Thymus (tissue), 11 donors: Measurements from ENCODE around the gene TAS1R1. TPM values are rescaled to one million over a fixed set of nuclear protein-coding genes. Genes with fewer than 3 reads are reported as not detected.

Source experiments
- DNase-seq, 9 donors: peaks; one replicate each; pipeline ENCODE4 v3.0.0-alpha.2; 2013; ENCODE audit warnings: low spot score in 9 of 9, low read depth in 6 of 9, missing footprints in 1 of 9
- H3K27ac ChIP-seq, 2 donors: one replicate each; pipeline ENCODE4 v1.5.1; 2013; ENCODE audit warnings: control low read depth in 1 of 2, low read depth in 1 of 2, low read length in 1 of 2, mild to moderate bottlenecking in 1 of 2, moderate library complexity in 1 of 2
- H3K27me3 ChIP-seq, 2 donors: one replicate each; pipeline ENCODE4 v1.5.1; 2013; ENCODE audit warnings: low read length in 1 of 2; ENCODE audit not compliant: control insufficient read depth in 2 of 2, insufficient read depth in 1 of 2
- H3K36me3 ChIP-seq, 2 donors: one replicate each; pipeline ENCODE4 v1.5.1; 2013; ENCODE audit warnings: low read length in 1 of 2, mild to moderate bottlenecking in 1 of 2, moderate library complexity in 1 of 2; ENCODE audit not compliant: control insufficient read depth in 2 of 2, insufficient read depth in 2 of 2
- H3K4me1 ChIP-seq, 2 donors: one replicate each; pipeline ENCODE4 v1.5.1; 2013; ENCODE audit warnings: low read length in 2 of 2; ENCODE audit not compliant: control insufficient read depth in 2 of 2, insufficient read depth in 2 of 2
- H3K4me3 ChIP-seq, 2 donors: one replicate each; pipeline ENCODE4 v1.5.1; 2013; ENCODE audit warnings: low read length in 2 of 2, control low read depth in 1 of 2, mild to moderate bottlenecking in 1 of 2
- H3K9me3 ChIP-seq, 2 donors: one replicate each; pipeline ENCODE4 v1.5.1; 2013; ENCODE audit warnings: low read length in 1 of 2, mild to moderate bottlenecking in 1 of 2; ENCODE audit not compliant: control insufficient read depth in 2 of 2, insufficient read depth in 1 of 2
- WGBS: extraction: QIAGEN DNeasy Blood & Tissue Kit; methylation state at CpG from one replicate; pipeline ENCODE4 v1.1.7; 2013; 5-methylcytosine and 5-hydroxymethylcytosine counted together
- polyA plus RNA-seq: library from polyadenylated mRNA; stranded (reverse); fragments of 200-250 nt; gene quantifications from one replicate; pipeline ENCODE4 v1.2.3, GENCODE V29; 2013
- total RNA-seq: library from RNA; stranded (reverse); fragments of 120-200 nt; gene quantifications from one replicate; pipeline ENCODE4 v1.2.4, GENCODE V29; 2013
- donor health status: healthy.

The TAS1R1 gene
- total and polyA plus RNA-seq, 2 donors = not detected

- Histone ChIP-seq H3K36me3 (peaks cover 57 to 72% of the 10 kb centered on the region in 2 donors), H3K4me1 (peaks cover 23 to 25% of the 10 kb centered on the region in 2 donors), H3K4me3 (no peak overlapping the region), H3K9me3 (peaks cover 0 to 1% of the 10 kb centered on the region in 2 donors), H3K27me3 (no peaks in the 10 kb centered on the region), H3K27ac (no peak overlapping the region)
- no peak for DNase-seq
- WGBS = 34% methylated on average over 13 of the region's 13 CpGs
These were observed 36.1 kb downstream of the TAS1R1 start for GRCh38 chr1:6591222-6591621.

DNA sequence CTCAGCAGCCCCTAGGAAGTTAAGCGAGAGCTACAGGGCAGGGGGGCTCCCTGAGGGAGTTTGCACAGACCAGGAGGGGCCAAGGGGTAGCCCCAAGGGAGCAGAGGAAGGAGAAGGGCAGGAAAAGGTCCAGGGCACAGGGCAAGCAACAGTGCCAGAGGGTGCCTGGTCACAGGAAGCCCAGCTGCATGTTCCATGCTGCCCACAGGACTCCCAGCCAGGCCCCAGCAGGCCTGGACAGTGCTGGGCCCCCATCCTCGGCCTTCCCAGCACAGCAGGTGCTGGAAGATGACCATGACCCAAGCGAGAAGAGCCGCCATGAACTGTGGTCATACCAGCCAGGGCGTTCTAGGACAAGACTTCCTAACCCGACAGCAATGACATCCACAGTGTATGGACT, 36.5 kb downstream of the TAS1R1 start:
- peaks cover 0 to 1% of the 10 kb centered on the region in 2 donors for H3K9me3 ChIP-seq
- no peak overlapping the region for H3K4me3 ChIP-seq
- peaks cover 23 to 25% of the 10 kb centered on the region in 2 donors for H3K4me1 ChIP-seq
- H3K27me3 ChIP-seq = no peaks in the 10 kb centered on the region
- no peak for DNase-seq
- 94% methylated on average over 6 of the region's 6 CpGs for WGBS
- no peak overlapping the region for H3K27ac ChIP-seq
- peaks cover 59 to 70% of the 10 kb centered on the region in 2 donors for H3K36me3 ChIP-seq

- DNase-seq = no peak
- Histone ChIP-seq H3K4me1 (peaks cover 18% of the 10 kb centered on the region in 2 donors), H3K9me3 (peaks cover 0 to 1% of the 10 kb centered on the region in 2 donors), H3K4me3 (no peak overlapping the region), H3K36me3 (peaks cover 67 to 76% of the 10 kb centered on the region in 2 donors), H3K27me3 (no peaks in the 10 kb centered on the region), H3K27ac (no peak overlapping the region)
- WGBS = 41% methylated on average over 5 of the region's 5 CpGs
These were observed 37.3 kb downstream of the TAS1R1 start for GRCh38 chr1:6592441-6592840.

DNA sequence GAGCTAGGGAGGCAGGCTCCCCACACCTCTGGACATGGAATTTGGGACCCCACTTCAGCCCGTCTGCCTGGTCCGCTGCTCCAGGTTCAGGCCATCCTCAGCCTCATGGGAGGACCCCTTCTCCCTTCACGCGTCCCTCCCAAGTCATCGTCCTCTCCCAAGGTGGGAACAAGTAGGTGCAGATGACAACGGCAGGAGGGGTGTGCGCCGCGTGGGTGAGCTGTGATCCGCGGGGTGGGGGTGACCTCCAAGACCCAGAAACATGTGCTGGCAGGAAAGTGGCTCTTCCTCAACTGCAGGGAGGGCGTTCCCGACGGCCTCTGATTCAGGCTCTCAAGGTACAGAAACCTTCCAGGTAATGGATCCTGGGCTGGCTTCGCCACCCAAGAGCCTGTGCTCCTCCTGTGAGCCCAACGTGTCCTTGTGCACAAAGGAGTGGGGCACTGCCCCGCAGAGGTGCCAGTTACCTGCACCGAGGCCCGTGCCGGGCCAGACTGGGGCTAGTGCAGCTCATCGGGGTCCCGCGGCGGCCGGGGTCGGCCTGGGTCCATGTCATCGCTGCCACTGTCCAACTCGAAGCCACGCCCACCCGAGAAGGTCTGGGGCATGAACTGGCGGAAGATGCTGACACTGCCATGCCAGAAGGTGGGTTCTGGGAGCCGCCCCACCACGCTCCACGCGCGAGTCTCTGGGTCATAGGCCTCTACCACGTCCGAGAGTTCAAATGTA, 37.9 kb downstream of the TAS1R1 start:
- WGBS = 97% methylated on average over 38 of the region's 38 CpGs
- no peaks in the 10 kb centered on the region for H3K27me3 ChIP-seq
- no peak for DNase-seq
- no peak overlapping the region for H3K4me3 ChIP-seq
- peaks cover 0 to 1% of the 10 kb centered on the region in 2 donors for H3K9me3 ChIP-seq
- peaks cover 69 to 80% of the 10 kb centered on the region in 2 donors for H3K36me3 ChIP-seq
- no peak overlapping the region for H3K27ac ChIP-seq
- H3K4me1 ChIP-seq = peaks cover 12% of the 10 kb centered on the region in 2 donors

- Histone ChIP-seq H3K27me3 (no peaks in the 10 kb centered on the region), H3K27ac (no peak overlapping the region), H3K4me3 (no peak overlapping the region), H3K9me3 (peaks cover 0 to 1% of the 10 kb centered on the region in 2 donors), H3K36me3 (peaks cover 66 to 77% of the 10 kb centered on the region in 2 donors), H3K4me1 (peaks cover 6% of the 10 kb centered on the region in 2 donors)
- DNase-seq = no peak
- 98% methylated on average over 15 of the region's 15 CpGs for WGBS
These were observed 38.7 kb downstream of the TAS1R1 start for GRCh38 chr1:6593810-6594209.

GRCh38 chr1:6594977-6595740, 40.1 kb downstream of the TAS1R1 start:
- Histone ChIP-seq H3K9me3 (peaks cover 0 to 1% of the 10 kb centered on the region in 2 donors), H3K4me1 (peaks cover 15 to 19% of the 10 kb centered on the region in 2 donors), H3K36me3 (peaks cover 56 to 68% of the 10 kb centered on the region in 2 donors), H3K4me3 (no peak overlapping the region), H3K27ac (no peak overlapping the region), H3K27me3 (no peaks in the 10 kb centered on the region)
- 94% methylated on average over 11 of the region's 11 CpGs for WGBS
- no peak for DNase-seq

DNA sequence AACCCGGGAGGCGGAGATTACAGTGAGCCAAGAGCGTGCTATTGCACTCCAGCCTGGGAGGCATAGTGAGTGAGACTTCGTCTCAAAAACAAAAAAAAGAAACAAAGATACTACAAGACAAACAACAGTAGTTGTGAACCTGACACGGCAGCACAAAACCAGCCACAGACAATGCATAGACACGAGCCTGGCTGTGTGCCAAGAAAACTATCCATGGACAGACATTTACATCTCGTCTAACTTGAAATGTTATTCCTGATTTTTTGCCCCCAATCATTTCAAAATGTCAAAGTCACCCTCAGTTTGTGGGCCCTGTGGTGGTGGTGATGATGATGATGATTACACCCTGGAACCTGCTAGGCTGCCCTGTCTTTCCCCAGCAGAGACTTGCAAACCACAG, 41.2 kb downstream of the TAS1R1 start:
- H3K27ac ChIP-seq = no peak overlapping the region
- peaks cover 15 to 26% of the 10 kb centered on the region in 2 donors for H3K4me1 ChIP-seq
- DNase-seq = no peak
- peaks cover 0 to under 1% of the 10 kb centered on the region in 2 donors for H3K27me3 ChIP-seq
- 95% methylated on average over 7 of the region's 7 CpGs for WGBS
- H3K36me3 ChIP-seq = peaks cover 51 to 62% of the 10 kb centered on the region in 2 donors
- peaks cover 0 to 1% of the 10 kb centered on the region in 2 donors for H3K9me3 ChIP-seq
- H3K4me3 ChIP-seq = no peak overlapping the region

DNA sequence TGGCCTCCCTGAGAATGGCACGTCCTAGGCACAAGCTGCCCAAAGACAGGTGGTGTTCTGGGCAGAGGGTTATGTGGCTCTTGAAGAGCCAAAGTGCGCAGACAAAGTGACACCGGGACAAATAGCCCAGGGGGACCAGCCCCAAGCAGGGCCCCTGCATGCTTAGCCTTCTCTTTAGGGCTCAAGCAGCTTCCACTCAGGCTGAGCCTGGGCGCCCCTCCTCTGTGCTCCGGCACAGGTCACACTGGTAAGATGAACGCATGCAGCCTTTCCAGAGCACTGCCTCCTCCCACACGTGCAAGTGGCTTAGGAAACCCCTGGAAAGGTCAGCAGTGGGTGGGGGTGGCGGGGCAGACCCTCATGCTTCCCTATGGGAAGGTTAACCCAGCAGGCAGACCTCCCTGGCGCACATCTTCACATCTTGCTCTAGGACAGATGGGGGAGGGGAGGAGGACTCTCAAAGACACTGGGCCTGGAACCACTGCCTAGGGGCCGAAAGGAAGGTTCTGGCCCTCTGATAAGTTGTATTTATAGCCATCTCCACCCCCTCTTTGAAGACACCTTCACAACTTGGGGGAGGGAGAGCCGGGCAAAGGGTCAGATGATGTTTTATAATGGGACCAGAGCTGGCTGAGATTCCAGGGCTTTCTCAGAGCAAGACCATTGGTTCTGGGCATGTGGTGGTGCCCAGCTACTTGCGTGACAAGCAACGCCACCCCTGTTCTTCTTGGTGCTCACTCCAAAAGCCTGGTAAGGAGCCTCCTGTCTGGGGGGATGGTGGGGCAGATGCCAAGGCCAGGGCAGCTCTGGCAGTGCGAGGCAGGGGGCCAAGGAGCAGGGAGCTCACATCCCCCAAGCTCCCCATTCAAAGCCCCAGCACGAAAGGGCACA, 42.0 kb downstream of the TAS1R1 start:
- 94% methylated on average over 15 of the region's 15 CpGs for WGBS
- Histone ChIP-seq H3K4me1 (peaks cover 15 to 29% of the 10 kb centered on the region in 2 donors), H3K4me3 (no peak overlapping the region)

More for the DNA sequence above, 42.0 kb downstream of the TAS1R1 start:
- Histone ChIP-seq H3K27me3 (peaks cover 0 to 5% of the 10 kb centered on the region in 2 donors), H3K36me3 (peaks cover 48 to 57% of the 10 kb centered on the region in 2 donors), H3K9me3 (no peaks in the 10 kb centered on the region), H3K27ac (no peak overlapping the region)
- no peak for DNase-seq
